Measurements from ENCODE around the gene ZAR1. TPM values are rescaled to one million over a fixed set of nuclear protein-coding genes. Genes with fewer than 3 reads are reported as not detected.
A peak's percentile ranks its signal among the peaks of the same experiment; 100 is the strongest.

ZAR1 gene
- total and polyA plus RNA-seq, 10 of the 15 experiments (the other 5 are each of a cell fraction or from before 2014, with no cell fraction given), result not detected

GRCh38 chr4:48470137-48470536, 19.9 kb upstream of the ZAR1 start:
- WGBS (ENCODE audit: insufficient coverage, insufficient replicate concordance, low lambda C conversion rate, missing lambda C conversion rate), result 88% methylated on average over 1 of the region's 1 CpG
- FAIRE-seq (no peak), DNase-seq (ENCODE audit: low read depth, low spot score) (no peak), ATAC-seq (no peak)
- BruUV-seq (replicated peaks), result no TSS peak
- Histone ChIP-seq H3K9me3 (replicated peaks; ENCODE audit: control insufficient read depth, insufficient read depth, low read length) (no peaks in the 10 kb centered on the region), H2AFZ (ENCODE audit: control insufficient read depth, low read depth, low read length) (no peak overlapping the region), H3K9ac (ENCODE audit: control insufficient read depth, insufficient read depth, low read length) (no peak overlapping the region), H3K4me3 (no peak overlapping the region), H4K20me1 (ENCODE audit: control insufficient read depth, insufficient read depth) (no peaks in the 10 kb centered on the region), H3K4me2 (ENCODE audit: control insufficient read depth, insufficient read depth) (no peak overlapping the region), H3K79me2 (ENCODE audit: control insufficient read depth, insufficient read depth, low read length) (no peaks in the 10 kb centered on the region), H3K27ac (ENCODE audit: control insufficient read depth, insufficient read depth) (no peak overlapping the region), H3K36me3 (ENCODE audit: control insufficient read depth in 2 of 2, insufficient read depth in 2 of 2, low read length in 1 of 2) (no peaks in the 10 kb centered on the region), H3K4me1 (ENCODE audit: control insufficient read depth, insufficient read depth, low read length) (no peaks in the 10 kb centered on the region; the same call in 1 of the 2 replicates), H3K27me3 (replicated peaks in 1 of 2; ENCODE audit: control insufficient read depth in 2 of 2, insufficient read depth in 2 of 2, low read length in 1 of 2) (no peaks in the 10 kb centered on the region)
- ChIA-PET POLR2A (no interaction called here), RAD21 (ENCODE audit: unreplicated experiment) (interaction anchor here (1.4 kb wide), 1 partner anchor 16 kb away, joined by 3 read pairs; no protein-coding TSS in a partner anchor), CTCF (no interaction called here), SMC1A (ENCODE audit: uncharacterized antibody, unreplicated experiment) (no interaction called here)
- in situ Hi-C loops (cut with MboI) (no loop called here), intact Hi-C loops (cut with micrococcal nuclease; ENCODE audit: unreplicated experiment) (no loop called here)
- no peak for TF ChIP-seq SPI1 (IDR thresholded peaks at IDR 0.05; ENCODE audit: borderline replicate concordance, insufficient read depth, low read depth, low read length)
- TF ChIP-seq, protein P1, sequence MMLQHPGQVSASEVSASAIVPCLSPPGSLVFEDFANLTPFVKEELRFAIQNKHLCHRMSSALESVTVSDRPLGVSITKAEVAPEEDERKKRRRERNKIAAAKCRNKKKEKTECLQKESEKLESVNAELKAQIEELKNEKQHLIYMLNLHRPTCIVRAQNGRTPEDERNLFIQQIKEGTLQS (IDR thresholded peaks at IDR 0.05; ENCODE audit: borderline replicate concordance, extremely low read depth, low read depth, low read length), result no peak
- TF ChIP-seq, protein P2, sequence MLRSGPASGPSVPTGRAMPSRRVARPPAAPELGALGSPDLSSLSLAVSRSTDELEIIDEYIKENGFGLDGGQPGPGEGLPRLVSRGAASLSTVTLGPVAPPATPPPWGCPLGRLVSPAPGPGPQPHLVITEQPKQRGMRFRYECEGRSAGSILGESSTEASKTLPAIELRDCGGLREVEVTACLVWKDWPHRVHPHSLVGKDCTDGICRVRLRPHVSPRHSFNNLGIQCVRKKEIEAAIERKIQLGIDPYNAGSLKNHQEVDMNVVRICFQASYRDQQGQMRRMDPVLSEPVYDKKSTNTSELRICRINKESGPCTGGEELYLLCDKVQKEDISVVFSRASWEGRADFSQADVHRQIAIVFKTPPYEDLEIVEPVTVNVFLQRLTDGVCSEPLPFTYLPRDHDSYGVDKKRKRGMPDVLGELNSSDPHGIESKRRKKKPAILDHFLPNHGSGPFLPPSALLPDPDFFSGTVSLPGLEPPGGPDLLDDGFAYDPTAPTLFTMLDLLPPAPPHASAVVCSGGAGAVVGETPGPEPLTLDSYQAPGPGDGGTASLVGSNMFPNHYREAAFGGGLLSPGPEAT (IDR thresholded peaks at IDR 0.05; ENCODE audit: low read depth), result no peak

DNA sequence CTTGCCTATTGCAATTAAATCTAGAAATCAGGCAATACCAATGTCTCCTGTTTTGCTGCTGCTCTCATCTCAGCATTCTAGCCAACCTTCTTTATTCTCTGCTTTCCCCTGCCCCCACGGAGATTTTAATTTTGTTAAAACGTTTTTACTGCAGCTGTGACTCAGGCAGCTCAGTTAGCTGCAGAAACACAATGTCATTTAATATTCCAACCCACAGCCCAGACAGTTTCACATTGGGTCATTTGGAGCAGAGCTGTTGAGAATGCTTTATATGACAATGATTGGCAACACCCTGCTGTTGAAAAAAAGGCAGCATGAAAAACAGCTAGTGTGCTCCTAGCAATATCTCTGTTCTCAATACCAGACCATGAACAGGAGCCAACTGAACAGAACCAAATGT, 19.5 kb upstream of the ZAR1 start:
- CTCF ChIA-PET, result no interaction called here
- Histone ChIP-seq H2AFZ (ENCODE audit: control insufficient read depth, low read depth, low read length) (no peak overlapping the region), H3K9ac (ENCODE audit: control insufficient read depth, insufficient read depth, low read length) (no peak overlapping the region), H3K9me3 (replicated peaks; ENCODE audit: control insufficient read depth, insufficient read depth, low read length) (no peaks in the 10 kb centered on the region), H3K4me3 (no peak overlapping the region), H3K27ac (ENCODE audit: control insufficient read depth, insufficient read depth) (no peak overlapping the region), H3K4me1 (ENCODE audit: control insufficient read depth, insufficient read depth, low read length) (no peaks in the 10 kb centered on the region; the same call in 1 of the 2 replicates), H3K79me2 (ENCODE audit: control insufficient read depth, insufficient read depth, low read length) (no peaks in the 10 kb centered on the region), H3K27me3 (replicated peaks in 1 of 2; ENCODE audit: control insufficient read depth in 2 of 2, insufficient read depth in 2 of 2, low read length in 1 of 2) (no peaks in the 10 kb centered on the region), H3K4me2 (ENCODE audit: control insufficient read depth, insufficient read depth) (no peak overlapping the region), H4K20me1 (ENCODE audit: control insufficient read depth, insufficient read depth) (no peaks in the 10 kb centered on the region), H3K36me3 (ENCODE audit: control insufficient read depth in 2 of 2, insufficient read depth in 2 of 2, low read length in 1 of 2) (no peaks in the 10 kb centered on the region)
- BruUV-seq (replicated peaks), result no TSS peak
- no peak for FAIRE-seq
- POLR2A ChIA-PET, result no interaction called here
- RAD21 ChIA-PET (ENCODE audit: unreplicated experiment), result interaction anchor here (1.4 kb wide), 1 partner anchor 16 kb away, joined by 3 read pairs; no protein-coding TSS in a partner anchor
- WGBS (ENCODE audit: insufficient coverage, insufficient replicate concordance, low lambda C conversion rate, missing lambda C conversion rate), result 0% methylated on average over 2 of the region's 2 CpGs
- no peak for TF ChIP-seq IKZF1 (conservative IDR thresholded peaks at IDR 0.05)
- no peak for TF ChIP-seq POLR2AphosphoS5 (IDR thresholded peaks at IDR 0.05; ENCODE audit: low read length)
- TF ChIP-seq CHD2 (IDR thresholded peaks at IDR 0.05; ENCODE audit: borderline replicate concordance, low read depth, low read length), result no peak
- no peak for TF ChIP-seq IRF4 (IDR thresholded peaks at IDR 0.05; ENCODE audit: low read depth, low read length)
- no peak for TF ChIP-seq SUPT20H (IDR thresholded peaks at IDR 0.05; ENCODE audit: borderline replicate concordance, control insufficient read depth, low read depth, low read length)
- no peak for TF ChIP-seq TAF1 (IDR thresholded peaks at IDR 0.05; ENCODE audit: borderline replicate concordance, low read depth, low read length)
- TF ChIP-seq CREM (IDR thresholded peaks at IDR 0.05; ENCODE audit: low read depth), result no peak
- no peak for TF ChIP-seq CBX3 (IDR thresholded peaks at IDR 0.05; ENCODE audit: borderline replicate concordance, low read depth)
- TF ChIP-seq MEF2B (IDR thresholded peaks at IDR 0.05; ENCODE audit: partially characterized antibody, poor library complexity, severe bottlenecking), result no peak
- TF ChIP-seq CHD4 (IDR thresholded peaks at IDR 0.05), result no peak
- in situ Hi-C loops (cut with MboI) (no loop called here), intact Hi-C loops (cut with micrococcal nuclease; ENCODE audit: unreplicated experiment) (no loop called here)
- peak; percentile 37; the same call in 2 of the 3 replicates for ATAC-seq
- DNase-seq (ENCODE audit: low read depth, low spot score), result no peak
- SMC1A ChIA-PET (ENCODE audit: uncharacterized antibody, unreplicated experiment), result no interaction called here
